Retinal pigment epithelial cell (primary cell): ENCODE results near the gene PASK.

Experiments
- DNase-seq: peaks from one replicate; pipeline ENCODE4 v3.0.0-alpha.2; 2010; ENCODE audit warnings: low read depth
- H3K4me3 ChIP-seq: 2 replicates; pipeline ENCODE4 v1.5.1; 2011; ENCODE audit warnings: mild to moderate bottlenecking, low read length, control low read depth, moderate library complexity
- CTCF ChIP-seq: conservative IDR thresholded peaks from 2 replicates; pipeline ENCODE4 v1.5.1; 2011; ENCODE audit warnings: low read depth, low read length, control low read depth, inconsistent platforms

PASK gene

GRCh38 chr2:241068942-241069810, 80.1 kb downstream of the PASK start:
- TF ChIP-seq CTCF: no peak
- no peak for DNase-seq

GRCh38 chr2:241068136-241068941, 80.9 kb downstream of the PASK start:
- H3K4me3 ChIP-seq: no peak overlapping the region
- TF ChIP-seq CTCF: no peak
- DNase-seq: no peak

More at GRCh38 chr2:241068942-241069810, 80.1 kb downstream of the PASK start:
- H3K4me3 ChIP-seq: no peak overlapping the region

- TF ChIP-seq CTCF: no peak
- H3K4me3 ChIP-seq: no peak overlapping the region
- DNase-seq: no peak
Measured at GRCh38 chr2:241067501-241068135, 81.7 kb downstream of the PASK start.

GRCh38 chr2:241066893-241067341, 82.4 kb downstream of the PASK start:
- no peak overlapping the region for H3K4me3 ChIP-seq
- no peak for DNase-seq
- peak; percentile 23 for TF ChIP-seq CTCF

GRCh38 chr2:241066171-241066892, 82.9 kb downstream of the PASK start:
- TF ChIP-seq CTCF: no peak
- no peak overlapping the region for H3K4me3 ChIP-seq
- no peak for DNase-seq

- no peak for DNase-seq
- no peak overlapping the region for H3K4me3 ChIP-seq
- no peak for TF ChIP-seq CTCF
Measured at GRCh38 chr2:241065355-241065803, 83.9 kb downstream of the PASK start.
